Kidney (tissue), 14 donors: ENCODE results near the gene RPLP1. TPM values are rescaled to one million over a fixed set of nuclear protein-coding genes. Genes with fewer than 3 reads are reported as not detected.
A peak's percentile ranks its signal among the peaks of the same experiment; 100 is the strongest.

Experiments
- DNase-seq, 5 donors: peaks; one replicate each; pipeline ENCODE4 v3.0.0-alpha.2; 2013 to 2020
- FAIRE-seq: peaks from 2 replicates; lab custom pipeline; 2012; peaks lifted over from hg19 to GRCh38; lab: Jason Lieb, UNC
- H3K27ac ChIP-seq, 2 donors: one replicate each; pipeline ENCODE4 v1.7.0; 2013; ENCODE audit warnings: low read depth in 2 of 2, low read length in 2 of 2, inconsistent platforms in 1 of 2
- H3K27me3 ChIP-seq: one replicate; pipeline ENCODE4 v1.7.1; 2013; ENCODE audit warnings: low read length, inconsistent platforms; ENCODE audit not compliant: control insufficient read depth, insufficient read depth
- H3K36me3 ChIP-seq, 3 donors: one replicate each; pipeline versions ENCODE4 v1.7.0 to v1.7.1; 2013; ENCODE audit warnings: low read length in 3 of 3, control low read depth in 1 of 3, inconsistent platforms in 1 of 3; ENCODE audit not compliant: insufficient read depth in 3 of 3, control insufficient read depth in 2 of 3
- H3K4me1 ChIP-seq, 3 donors: one replicate each; pipeline versions ENCODE4 v1.7.0 to v1.7.1; 2013; ENCODE audit warnings: low read length in 3 of 3, inconsistent platforms in 1 of 3, low read depth in 1 of 3; ENCODE audit not compliant: control insufficient read depth in 2 of 3, insufficient read depth in 2 of 3
- H3K4me3 ChIP-seq, 3 donors: one replicate each; pipeline versions ENCODE4 v1.7.0 to v1.8.1; 2013; ENCODE audit warnings: low read length in 3 of 3, control low read depth in 1 of 3, inconsistent platforms in 1 of 3
- H3K9ac ChIP-seq, 3 donors: one replicate each; pipeline versions ENCODE4 v1.7.0 to v1.7.1; 2013; ENCODE audit warnings: low read length in 3 of 3, control low read depth in 1 of 3, inconsistent platforms in 1 of 3
- H3K9me3 ChIP-seq, 3 donors: one replicate each; pipeline versions ENCODE4 v1.7.0 to v1.7.1; 2013; ENCODE audit warnings: low read length in 3 of 3, control low read depth in 1 of 3, inconsistent platforms in 1 of 3; ENCODE audit not compliant: control insufficient read depth in 2 of 3, insufficient read depth in 1 of 3
- intact Hi-C: fragments of 100-400 bp; cut with DNase I; formaldehyde crosslinking; loops from one replicate; pipeline ENCODE4 v1.11.1; 2022
- polyA plus RNA-seq: library from polyadenylated mRNA; stranded (reverse); fragments of 350-450 nt; fragmentation: Illumina TruSeq; extraction: RNeasy Lipid Tissue Mini Kit (QIAGEN cat#74804); gene quantifications from one replicate; pipeline ENCODE4 v1.2.3, GENCODE V29; 2014; ENCODE audit warnings: low read depth, low replicate concordance; ENCODE audit not compliant: insufficient read depth
- total RNA-seq: library from RNA; stranded (reverse); fragmentation: NEBNext Ultra II Directional; extraction: Animal tissue kit (Norgen Biotek cat#: 25700); gene quantifications from one replicate; pipeline ENCODE4 v1.2.1, GENCODE V29; 2021
- TF ChIP-seq, protein P1 (sequence below): IDR thresholded peaks from 3 replicates; pipeline ENCODE4 v1.5.1; 2012; ENCODE audit warnings: mild to moderate bottlenecking, moderate library complexity, borderline replicate concordance; ENCODE audit not compliant: insufficient read depth; ENCODE audit errors: extremely low read depth
- donor health status: control.
- donor health status: control.
- donor health status: control.
- donor health status: control.
- donor health status: control.
- donor health status: DM: yes; HTN: yes; CAD: no.
- donor health status: Normal renal cell carcinoma (clear cell type).

RPLP1 gene
- total and polyA plus RNA-seq, 2 donors from 2014 or later, result 1,303 to 2,805 TPM

DNA sequence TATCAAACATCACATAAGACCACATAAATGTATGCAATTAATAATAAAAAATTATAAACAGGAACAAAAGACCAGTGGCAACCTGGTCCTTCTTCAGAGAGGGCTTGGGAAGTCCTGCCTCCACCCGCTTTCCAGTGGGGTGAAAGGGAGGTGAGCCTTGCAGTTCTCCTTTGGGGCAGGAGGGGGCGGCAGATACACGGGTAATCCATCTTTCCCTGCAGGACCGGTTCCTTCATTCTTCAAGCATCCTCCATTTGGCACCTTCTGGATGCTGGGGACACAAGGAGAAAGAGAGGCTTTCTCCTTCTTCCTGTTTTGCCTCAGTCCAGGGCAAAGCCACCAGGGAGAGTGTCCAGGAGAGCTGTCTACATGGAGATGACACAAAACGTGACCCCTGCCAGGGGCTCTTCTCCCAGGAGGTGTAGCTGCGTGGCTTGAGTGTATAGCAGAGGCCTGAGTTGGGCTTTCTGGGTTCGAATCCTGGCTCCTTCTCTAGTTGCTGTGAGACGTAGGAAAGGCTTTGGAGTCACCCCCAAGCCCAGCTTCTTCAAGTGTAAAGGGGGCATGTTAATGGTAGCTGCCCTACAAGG, 23.2 kb downstream of the RPLP1 start:
- intact Hi-C loops, result loop anchor here (10.0 kb wide), 1 partner anchor 1009 kb away; no protein-coding TSS in a partner anchor
- no peaks in the 10 kb centered on the region for H3K36me3 ChIP-seq
- peak; percentile 78 for FAIRE-seq
- TF ChIP-seq, protein P1, sequence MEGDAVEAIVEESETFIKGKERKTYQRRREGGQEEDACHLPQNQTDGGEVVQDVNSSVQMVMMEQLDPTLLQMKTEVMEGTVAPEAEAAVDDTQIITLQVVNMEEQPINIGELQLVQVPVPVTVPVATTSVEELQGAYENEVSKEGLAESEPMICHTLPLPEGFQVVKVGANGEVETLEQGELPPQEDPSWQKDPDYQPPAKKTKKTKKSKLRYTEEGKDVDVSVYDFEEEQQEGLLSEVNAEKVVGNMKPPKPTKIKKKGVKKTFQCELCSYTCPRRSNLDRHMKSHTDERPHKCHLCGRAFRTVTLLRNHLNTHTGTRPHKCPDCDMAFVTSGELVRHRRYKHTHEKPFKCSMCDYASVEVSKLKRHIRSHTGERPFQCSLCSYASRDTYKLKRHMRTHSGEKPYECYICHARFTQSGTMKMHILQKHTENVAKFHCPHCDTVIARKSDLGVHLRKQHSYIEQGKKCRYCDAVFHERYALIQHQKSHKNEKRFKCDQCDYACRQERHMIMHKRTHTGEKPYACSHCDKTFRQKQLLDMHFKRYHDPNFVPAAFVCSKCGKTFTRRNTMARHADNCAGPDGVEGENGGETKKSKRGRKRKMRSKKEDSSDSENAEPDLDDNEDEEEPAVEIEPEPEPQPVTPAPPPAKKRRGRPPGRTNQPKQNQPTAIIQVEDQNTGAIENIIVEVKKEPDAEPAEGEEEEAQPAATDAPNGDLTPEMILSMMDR, result peak; percentile 93
- H3K27ac ChIP-seq, result no peak overlapping the region
- DNase-seq, result peak; percentile 76 to 85 (median 83)
- H3K4me3 ChIP-seq, result no peak overlapping the region
- no peak overlapping the region for H3K9ac ChIP-seq
- H3K9me3 ChIP-seq, result peaks cover 0 to 6% (median 2%) of the 10 kb centered on the region in 3 donors
- H3K4me1 ChIP-seq, result peaks cover 0 to 3% (median 2%) of the 10 kb centered on the region in 3 donors
- no peaks in the 10 kb centered on the region for H3K27me3 ChIP-seq

DNA sequence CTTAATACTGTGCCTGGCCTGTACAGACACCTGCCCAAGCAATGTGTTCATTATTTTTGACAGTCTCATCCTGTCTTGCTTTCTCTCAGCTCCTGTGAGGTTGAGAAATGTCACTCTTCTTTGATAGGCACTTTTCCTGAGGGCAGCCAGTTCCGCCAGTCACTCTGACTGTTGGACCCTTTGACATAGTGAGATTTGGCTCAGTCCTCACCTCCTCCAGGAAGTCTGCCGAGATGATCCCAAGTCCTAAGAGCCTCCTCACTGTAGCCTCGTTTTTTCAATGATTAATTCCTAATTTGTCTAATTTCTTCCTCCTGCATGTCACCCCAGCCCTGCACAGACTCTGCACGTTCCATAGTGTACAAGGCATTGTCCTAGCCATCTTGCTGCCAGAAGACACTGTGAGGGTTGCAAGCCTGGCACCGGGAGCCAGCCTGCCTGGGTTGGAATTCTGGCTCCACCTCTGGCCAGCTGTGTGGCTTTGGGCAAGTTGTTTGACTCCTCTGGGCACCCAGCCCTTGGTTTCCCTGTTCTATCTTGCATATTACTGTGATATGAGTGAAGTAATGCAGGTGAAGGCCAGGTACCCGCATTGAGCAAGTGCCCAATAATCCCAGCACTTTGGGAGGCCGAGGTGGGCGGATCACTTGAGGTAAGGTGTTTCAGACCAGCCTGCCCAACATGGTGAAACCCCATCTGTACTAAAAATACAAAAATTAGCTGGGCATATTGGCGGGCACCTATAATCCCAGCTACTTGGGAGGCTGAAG, 24.3 kb downstream of the RPLP1 start:
- no peak for FAIRE-seq
- H3K27me3 ChIP-seq, result no peaks in the 10 kb centered on the region

DNA sequence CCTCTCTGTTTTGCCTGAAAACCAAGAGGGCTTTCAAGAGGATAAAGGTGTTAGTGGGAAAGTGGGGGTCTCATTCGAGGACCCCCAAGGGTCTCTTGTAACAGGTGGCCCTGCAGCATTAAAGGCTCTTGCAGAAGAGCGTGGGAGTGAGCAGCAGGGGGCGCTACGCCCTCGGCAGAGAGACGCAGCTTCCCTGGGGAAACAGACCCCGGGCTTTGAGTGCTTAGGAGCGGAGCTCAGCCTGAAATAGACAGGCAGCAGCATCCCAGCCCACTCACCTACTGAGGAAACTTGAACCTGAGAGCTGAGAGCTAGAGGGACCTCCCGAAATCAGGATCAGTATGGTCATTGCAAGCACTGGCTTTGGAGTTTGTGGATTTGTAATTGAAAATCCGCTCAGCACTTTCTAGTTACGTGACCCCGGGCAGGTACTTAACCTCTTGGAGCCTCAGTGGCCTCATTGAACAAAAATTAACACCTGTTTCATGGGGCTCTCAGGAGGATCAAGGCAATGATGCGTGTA, 25.7 kb downstream of the RPLP1 start:
- Histone ChIP-seq H3K27ac (no peak overlapping the region), H3K4me3 (no peak overlapping the region), H3K4me1 (peaks cover 0 to 3% (median 2%) of the 10 kb centered on the region in 3 donors), H3K27me3 (no peaks in the 10 kb centered on the region), H3K9ac (no peak overlapping the region), H3K9me3 (peaks cover 0 to 6% (median 2%) of the 10 kb centered on the region in 3 donors), H3K36me3 (no peaks in the 10 kb centered on the region)
- peak in 4 of 5 donors; percentile 82 to 84 (median 83) for DNase-seq
- FAIRE-seq, result no peak
- intact Hi-C loops, result loop anchor here (10.0 kb wide), 1 partner anchor 1006 kb away; no protein-coding TSS in a partner anchor
- TF ChIP-seq, protein P1, result peak; percentile 86

More for the DNA sequence above, 24.3 kb downstream of the RPLP1 start:
- H3K4me3 ChIP-seq, result no peak overlapping the region
- DNase-seq, result no peak
- intact Hi-C loops, result loop anchor here (10.0 kb wide), 1 partner anchor 1008 kb away; no protein-coding TSS in a partner anchor
- H3K9ac ChIP-seq, result no peak overlapping the region
- peaks cover 0 to 3% (median 2%) of the 10 kb centered on the region in 3 donors for H3K4me1 ChIP-seq
- no peak overlapping the region for H3K27ac ChIP-seq
- peaks cover 0 to 6% (median 2%) of the 10 kb centered on the region in 3 donors for H3K9me3 ChIP-seq
- no peaks in the 10 kb centered on the region for H3K36me3 ChIP-seq
- TF ChIP-seq, protein P1, result no peak
